Raji (cell line): ENCODE results near the gene HEPN1.

Experiments used
- POLR2A ChIP-seq: IDR thresholded peaks from 2 replicates; pipeline ENCODE4 v1.6.1; 2011; ENCODE audit warnings: low read depth, low read length, control low read depth; ENCODE audit not compliant: insufficient read depth

Gene HEPN1

DNA sequence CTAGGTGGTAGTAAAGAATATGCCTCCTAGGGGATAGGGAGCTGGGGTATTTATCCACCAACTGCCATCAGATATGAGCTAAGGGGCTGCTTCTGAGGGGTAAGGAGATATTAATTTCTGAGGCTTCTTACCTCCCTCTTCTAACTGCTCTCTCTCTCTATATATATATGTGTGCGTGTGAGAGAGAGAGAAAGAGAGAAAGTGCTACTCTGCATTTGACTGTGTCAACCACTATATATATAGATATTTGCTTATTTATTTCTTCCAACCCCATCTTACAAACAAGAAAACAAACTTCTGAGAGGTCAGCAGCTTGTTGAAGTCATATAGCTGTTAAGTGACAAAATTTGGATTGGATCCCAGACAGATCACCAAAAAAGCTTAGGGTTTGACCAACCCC is 22.7 kb downstream of the HEPN1 start:
- no peak for TF ChIP-seq POLR2A

DNA sequence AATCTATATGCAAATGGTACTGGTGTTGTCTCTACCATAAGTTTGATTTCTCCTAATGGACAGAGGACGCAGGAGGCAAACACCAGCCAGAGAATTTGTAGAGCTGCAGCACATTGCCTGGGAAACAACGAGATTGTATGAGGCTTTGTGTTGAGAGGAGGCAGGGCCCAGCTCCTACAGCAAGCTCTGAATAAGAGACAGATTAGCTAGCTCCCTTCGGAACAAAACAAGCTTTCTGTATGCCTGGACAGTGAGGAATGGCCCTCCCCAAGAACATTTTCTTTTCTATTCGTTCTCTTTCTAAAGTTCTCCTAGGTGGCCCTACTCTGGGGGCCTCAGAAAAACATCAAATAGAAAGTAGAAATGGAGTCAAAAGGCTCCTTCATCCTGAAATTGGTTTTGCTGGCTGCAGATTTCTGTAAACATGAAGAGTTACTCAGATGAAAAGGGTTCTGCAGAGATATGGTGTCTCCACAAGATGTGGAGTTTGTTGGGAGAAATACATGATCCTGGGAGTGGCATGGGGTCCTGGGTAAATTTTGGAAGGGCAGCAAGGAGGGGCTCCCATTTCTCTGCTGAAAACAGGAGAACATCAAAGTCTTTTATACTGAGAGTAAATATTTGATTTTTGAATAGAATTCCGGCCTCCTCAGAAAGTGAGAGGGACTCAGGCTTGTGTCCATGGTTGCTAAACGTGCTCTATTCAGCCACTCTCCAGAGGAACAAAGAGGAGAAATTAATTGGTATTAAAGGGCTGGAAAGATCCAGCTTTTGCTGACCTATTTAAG is 23.6 kb downstream of the HEPN1 start:
- TF ChIP-seq POLR2A: no peak

DNA sequence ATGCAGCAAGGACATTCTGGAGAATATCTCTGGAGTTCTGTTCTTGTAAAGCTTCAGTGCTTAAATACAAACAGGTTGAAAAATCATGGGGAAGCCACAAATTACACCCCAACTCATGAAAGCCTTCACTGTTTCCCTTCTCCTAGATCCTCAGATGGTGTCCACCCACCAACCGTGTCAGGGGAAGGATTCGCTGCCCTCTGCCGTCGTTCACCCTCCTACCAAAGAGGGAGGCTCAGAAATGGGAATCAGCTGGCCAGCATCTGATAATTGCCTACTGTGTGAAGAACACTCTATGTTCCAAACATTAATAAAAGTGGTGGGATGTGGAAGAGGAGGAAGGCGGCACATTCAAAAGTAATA is 24.2 kb downstream of the HEPN1 start:
- no peak for TF ChIP-seq POLR2A

DNA sequence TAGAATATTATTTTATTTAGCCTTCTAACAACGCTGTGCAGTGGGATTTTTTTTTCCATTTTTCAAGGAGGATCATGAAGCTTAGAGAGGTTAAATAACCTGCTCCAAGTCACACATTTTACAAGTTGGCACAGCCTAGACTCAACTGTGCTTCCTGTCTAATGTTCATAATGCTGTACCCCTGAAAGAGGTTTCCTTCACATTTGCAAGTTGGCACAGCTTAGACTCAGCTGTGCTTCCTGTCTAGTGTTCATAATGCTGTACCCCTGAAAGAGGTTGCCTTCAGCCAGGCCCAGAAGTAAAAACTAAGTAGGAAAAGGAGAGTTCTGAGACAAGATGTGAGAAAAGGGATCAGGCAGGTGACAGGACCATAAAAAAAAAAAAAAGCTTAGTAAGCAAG is 24.7 kb downstream of the HEPN1 start:
- no peak for TF ChIP-seq POLR2A

DNA sequence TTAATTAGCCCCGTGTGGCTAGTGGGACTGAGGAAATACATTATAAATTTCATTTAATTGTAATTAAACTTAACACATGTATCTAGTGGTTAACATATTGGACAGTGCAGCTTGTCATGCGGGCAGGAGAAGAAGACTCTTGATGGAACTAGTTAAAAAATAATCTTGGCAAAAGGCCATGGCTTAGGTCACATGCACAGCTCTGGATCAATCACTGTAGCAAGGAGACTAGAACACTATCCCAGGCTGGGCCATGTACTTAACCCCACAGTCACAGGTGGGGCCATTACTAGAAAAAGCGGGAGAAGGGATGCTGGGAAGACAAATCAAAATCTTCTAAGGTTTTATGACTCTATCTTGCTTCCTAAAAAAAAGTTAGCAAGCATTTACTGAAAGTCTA is 25.5 kb downstream of the HEPN1 start:
- TF ChIP-seq POLR2A: no peak

DNA sequence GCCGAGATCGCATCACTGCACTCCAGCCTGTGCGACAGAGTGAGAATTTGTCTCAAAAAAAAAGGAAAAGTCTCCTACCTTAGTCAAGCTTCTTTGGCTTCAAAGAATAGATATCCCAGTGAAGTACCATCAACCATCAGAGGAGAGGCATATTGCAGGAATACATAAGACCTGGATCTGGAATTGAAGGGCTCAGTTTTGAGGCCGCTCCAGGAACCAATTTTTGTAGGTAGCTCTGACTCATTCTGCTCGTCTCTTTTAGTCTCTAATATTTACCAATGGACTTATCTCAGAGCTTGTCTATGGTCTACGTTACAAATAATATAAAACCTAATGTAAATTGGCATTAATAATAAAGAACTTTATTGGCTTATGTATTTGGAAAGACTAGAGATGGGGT is 26.8 kb downstream of the HEPN1 start:
- no peak for TF ChIP-seq POLR2A

DNA sequence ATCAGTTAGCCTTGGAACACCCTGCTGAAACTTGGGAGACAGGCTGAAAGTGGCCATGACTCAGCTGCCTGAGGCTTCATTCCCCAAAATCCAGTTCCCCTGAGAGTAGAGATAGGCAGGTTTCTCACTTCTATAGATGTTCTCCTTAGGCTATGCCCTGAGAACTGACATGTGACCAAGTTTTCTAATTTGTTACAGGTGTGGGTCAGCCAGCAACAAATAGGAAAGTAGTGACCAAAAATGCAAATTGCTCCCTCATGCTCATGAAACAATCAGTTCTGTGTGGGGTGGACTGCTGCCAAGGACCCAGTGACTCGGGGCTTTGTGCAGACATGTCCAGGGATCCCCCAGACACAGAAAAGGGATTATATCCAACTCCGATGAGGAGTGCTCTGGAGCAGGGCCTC is 27.7 kb downstream of the HEPN1 start:
- TF ChIP-seq POLR2A: no peak

DNA sequence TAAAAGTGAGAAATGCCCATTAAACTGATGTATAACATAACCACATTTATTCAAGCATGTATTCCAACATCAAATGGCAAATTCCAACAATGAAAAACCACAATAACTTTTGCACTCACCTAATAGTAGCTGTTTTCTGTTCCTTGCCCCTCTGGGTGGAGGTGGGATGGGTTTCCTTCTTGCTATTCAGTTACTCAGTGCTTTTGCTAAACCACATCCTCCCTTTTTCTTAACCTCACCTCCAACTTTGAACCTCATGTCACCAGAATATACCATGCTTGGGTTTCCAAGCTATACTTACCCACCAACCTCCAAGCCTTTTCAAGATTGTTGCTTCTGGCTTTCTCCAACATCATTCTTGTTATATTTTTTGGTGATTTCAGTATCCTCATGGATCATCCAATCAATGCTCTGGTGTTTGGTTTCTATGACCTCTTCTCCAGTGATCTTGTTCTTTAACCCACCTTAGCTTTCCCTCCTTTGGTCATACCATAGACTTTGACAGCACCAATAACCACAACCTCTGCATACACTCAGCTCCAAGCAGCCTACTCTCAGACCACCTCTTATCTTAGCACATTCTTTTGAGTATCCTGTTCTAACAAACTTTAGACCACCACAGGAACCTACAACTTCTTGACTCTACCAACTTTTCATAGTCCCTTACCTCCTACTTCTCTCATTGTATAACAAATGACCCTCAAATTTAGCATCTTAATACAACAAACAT is 31.7 kb downstream of the HEPN1 start:
- TF ChIP-seq POLR2A: no peak

DNA sequence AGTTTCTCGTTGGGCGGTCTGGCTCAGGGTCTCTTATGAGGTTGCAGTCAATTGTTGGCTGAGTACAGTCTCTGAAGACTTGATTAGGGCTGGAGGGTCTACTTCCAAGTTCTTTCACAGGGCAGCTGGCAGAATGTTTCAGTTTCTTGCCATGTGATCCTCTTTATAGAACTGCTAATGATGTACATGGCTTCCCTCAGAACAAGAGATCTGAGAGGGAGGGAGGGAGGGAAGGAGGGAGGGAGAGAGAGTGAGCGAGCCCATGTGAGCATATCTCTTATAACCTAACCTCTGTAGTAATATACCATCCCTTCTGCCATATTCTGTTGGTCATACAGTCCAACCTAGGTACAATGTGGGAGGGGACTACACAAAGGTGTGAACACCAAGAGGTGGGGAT is 32.3 kb downstream of the HEPN1 start:
- no peak for TF ChIP-seq POLR2A

DNA sequence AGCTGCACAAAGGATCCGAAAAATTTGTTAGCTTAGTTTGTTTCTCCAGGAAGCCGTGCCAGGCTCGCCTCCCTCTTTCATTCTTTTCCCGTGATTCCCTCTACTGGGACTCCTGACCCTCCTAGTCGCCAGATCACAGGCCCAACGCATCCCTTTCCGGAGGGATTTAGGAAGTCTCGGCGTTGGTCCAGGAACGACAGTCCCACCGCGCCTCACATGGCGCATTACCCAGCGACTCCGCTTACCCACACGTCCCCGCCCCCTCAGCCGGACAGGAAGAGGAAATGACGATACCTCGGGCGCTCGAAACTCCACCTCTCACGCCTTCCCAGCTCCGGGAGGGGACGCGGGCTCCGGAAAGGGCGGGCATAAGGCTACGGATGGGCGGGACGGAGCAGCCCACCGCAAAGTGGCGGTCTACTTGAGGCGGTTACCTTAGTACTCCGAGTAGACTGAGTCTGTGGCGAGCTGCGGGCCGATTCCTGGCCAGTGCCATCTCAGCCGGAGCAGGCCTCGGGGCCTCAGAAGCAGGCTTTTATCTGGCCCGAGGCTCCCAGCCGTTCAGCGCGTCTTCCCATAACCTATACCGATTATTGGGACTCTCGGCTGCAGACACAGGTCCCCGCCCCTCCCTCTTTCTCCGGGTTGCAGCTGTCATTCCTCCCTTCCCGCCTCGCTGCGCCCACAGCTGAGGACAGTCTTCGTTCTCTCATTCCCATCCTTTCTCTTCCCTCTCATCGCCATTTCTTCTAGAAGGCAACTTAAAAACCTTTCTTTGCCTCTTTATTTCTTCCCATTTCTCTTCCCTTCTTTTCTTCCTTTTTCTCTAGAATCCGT is 34.9 kb downstream of the HEPN1 start, which contains the start of gene CCDC15:
CCDC15 (plus strand) TSS at position 450 of the 837 bp plus-strand sequence. CDS start 531 bp downstream, outside the sequence.
- TF ChIP-seq POLR2A: peak; percentile 98

DNA sequence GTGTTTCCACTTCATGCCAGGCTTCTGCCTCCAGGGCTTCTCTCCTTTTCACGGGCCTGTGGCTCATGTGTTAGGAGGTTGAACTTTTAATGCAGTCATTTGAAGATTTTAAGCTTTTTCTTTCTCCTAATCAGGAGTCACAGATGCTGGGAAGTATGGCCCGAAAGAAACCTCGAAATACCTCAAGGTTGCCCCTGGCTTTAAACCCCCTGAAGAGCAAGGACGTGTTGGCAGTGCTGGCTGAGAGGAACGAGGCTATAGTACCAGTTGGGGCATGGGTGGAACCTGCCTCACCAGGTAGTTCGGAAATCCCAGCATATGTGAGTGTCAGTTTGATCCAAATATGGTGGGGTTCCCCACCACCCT is 35.5 kb downstream of the HEPN1 start:
- no peak for TF ChIP-seq POLR2A

DNA sequence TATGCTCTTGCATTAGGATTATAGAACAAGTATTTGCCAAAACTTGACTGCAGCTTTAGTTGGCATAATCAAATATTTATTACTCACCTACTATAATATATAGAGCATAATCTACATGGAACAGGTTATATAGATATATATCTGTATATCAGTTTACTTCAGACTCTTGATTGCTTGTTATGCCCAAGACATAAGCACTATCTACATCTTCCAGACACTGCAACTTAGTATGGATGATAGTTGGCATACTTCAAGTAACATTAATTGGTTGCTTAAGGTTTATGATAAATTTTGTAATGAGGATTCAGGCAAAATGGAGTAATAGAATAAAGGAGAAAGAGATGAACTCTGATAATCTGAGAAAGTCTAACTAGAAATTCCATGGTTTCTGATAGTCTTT is 36.0 kb downstream of the HEPN1 start:
- TF ChIP-seq POLR2A: no peak

DNA sequence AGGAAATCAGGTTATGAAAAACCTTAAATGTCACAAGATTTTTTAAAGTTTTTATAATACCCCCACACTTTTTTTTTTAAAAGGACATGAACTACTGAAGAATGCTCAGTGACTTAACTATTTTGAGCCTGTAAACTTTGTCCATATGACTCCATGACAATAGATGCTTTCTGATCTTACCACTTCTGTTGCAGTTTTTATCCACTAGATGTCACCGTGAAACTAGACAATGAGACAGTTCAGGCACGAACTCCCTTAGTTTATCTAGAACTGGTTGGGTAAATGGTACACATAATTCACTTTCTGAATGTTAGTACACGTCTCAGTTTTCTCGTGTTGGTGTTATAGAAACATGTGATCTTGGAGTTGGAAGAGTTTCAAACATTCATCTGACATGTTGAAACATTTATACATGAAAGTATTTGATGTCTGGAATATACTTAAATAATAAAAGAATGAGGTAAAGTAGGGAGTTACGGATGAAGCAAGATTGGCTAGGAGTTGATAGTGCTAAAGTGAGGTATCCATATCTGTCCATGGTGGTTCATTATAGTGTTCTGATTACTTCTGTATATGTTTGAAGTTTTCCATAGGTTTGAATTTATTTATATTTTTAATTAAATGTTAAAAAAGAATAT is 43.0 kb downstream of the HEPN1 start:
- TF ChIP-seq POLR2A: no peak
